CD4-positive, alpha-beta memory T cell (primary cell): ENCODE data around the gene RBM23. TPM values are rescaled to one million over a fixed set of nuclear protein-coding genes. Genes with fewer than 3 reads are reported as not detected.

ENCODE experiments used
- CTCF ChIA-PET: fragments of 350-600 bp; sonication (Branson Sonifier 250); formaldehyde crosslinking; loops from one replicate; lab custom pipeline; 2021; ENCODE audit warnings: inconsistent platforms; ENCODE audit not compliant: partially characterized antibody; lab: Charles Lee
- POLR2A ChIA-PET: fragments of 350-600 bp; sonication (Branson Sonifier 250); formaldehyde crosslinking; loops from one replicate; lab custom pipeline; 2021; ENCODE audit not compliant: partially characterized antibody; lab: Charles Lee
- DNase-seq, 5 donors: peaks; one replicate each; pipeline versions ENCODE4 v3.0.0 to v3.0.0-alpha.2; 2020 to 2022; ENCODE audit warnings: mixed read lengths in 1 of 5
- H3K27ac ChIP-seq: one replicate; pipeline ENCODE4 v1.7.0; 2013; ENCODE audit warnings: low read depth, low read length
- H3K27me3 ChIP-seq: 2 replicates; pipeline ENCODE4 v1.7.0; 2013; ENCODE audit warnings: mild to moderate bottlenecking, low read length, moderate library complexity; ENCODE audit not compliant: insufficient read depth
- H3K36me3 ChIP-seq: 2 replicates; pipeline ENCODE4 v1.7.0; 2013; ENCODE audit warnings: mild to moderate bottlenecking, low read length, moderate library complexity; ENCODE audit not compliant: insufficient read depth
- H3K4me1 ChIP-seq: 2 replicates; pipeline ENCODE4 v1.7.0; 2013; ENCODE audit warnings: mild to moderate bottlenecking, low read length, moderate library complexity; ENCODE audit not compliant: insufficient read depth
- H3K4me3 ChIP-seq, 2 donors: one replicate each; pipeline ENCODE4 v1.7.0; 2013; ENCODE audit warnings: low read length in 2 of 2, mild to moderate bottlenecking in 1 of 2
- H3K9me3 ChIP-seq, 2 donors: one replicate each; pipeline ENCODE4 v1.7.0; 2013; ENCODE audit warnings: low read length in 2 of 2, control low read depth in 1 of 2; ENCODE audit not compliant: control insufficient read depth in 1 of 2
- H3K27ac Mint-ChIP-seq, 7 donors: one replicate each; pipeline ENCODE4 v1.8.0; 2020 to 2021; ENCODE audit warnings: mixed read lengths in 7 of 7, mild to moderate bottlenecking in 6 of 7, inconsistent platforms in 3 of 7, moderate library complexity in 3 of 7
- H3K27me3 Mint-ChIP-seq, 2 donors: one replicate each; pipeline ENCODE4 v1.8.0; 2020 to 2021; ENCODE audit warnings: mixed read lengths in 2 of 2
- H3K36me3 Mint-ChIP-seq, 2 donors: one replicate each; pipeline ENCODE4 v1.8.0; 2020 to 2021; ENCODE audit warnings: mixed read lengths in 2 of 2, inconsistent platforms in 1 of 2, mild to moderate bottlenecking in 1 of 2
- H3K4me1 Mint-ChIP-seq, 4 donors: one replicate each; pipeline ENCODE4 v1.8.0; 2020 to 2021; ENCODE audit warnings: mixed read lengths in 4 of 4, mild to moderate bottlenecking in 1 of 4
- H3K4me3 Mint-ChIP-seq, 8 donors: one replicate each; pipeline ENCODE4 v1.8.0; 2020 to 2021; ENCODE audit warnings: mixed read lengths in 8 of 8, mild to moderate bottlenecking in 7 of 8, moderate library complexity in 6 of 8, inconsistent platforms in 3 of 8
- H3K9me3 Mint-ChIP-seq, 8 donors: one replicate each; pipeline ENCODE4 v1.8.0; 2020 to 2021; ENCODE audit warnings: mixed read lengths in 8 of 8, mild to moderate bottlenecking in 5 of 8, inconsistent platforms in 3 of 8, moderate library complexity in 1 of 8
- intact Hi-C: fragments of 100-400 bp; cut with micrococcal nuclease; formaldehyde crosslinking; loops from one replicate; pipeline ENCODE4 v1.15.1; 2023
- polyA plus RNA-seq, 2 donors: library from polyadenylated mRNA; unstranded; fragments of 300-500 nt; fragmentation: Illumina TruSeq; gene quantifications; one replicate each; pipeline ENCODE4 v1.2.3, GENCODE V29; 2021
- total RNA-seq, 2 experiments: library from RNA; stranded (reverse); gene quantifications; one replicate each; pipeline ENCODE4 v1.2.3, GENCODE V29; 2021

The RBM23 gene
- total and polyA plus RNA-seq, 4 experiments from 2014 or later: 57.1 to 123 (median 88.6) TPM

DNA sequence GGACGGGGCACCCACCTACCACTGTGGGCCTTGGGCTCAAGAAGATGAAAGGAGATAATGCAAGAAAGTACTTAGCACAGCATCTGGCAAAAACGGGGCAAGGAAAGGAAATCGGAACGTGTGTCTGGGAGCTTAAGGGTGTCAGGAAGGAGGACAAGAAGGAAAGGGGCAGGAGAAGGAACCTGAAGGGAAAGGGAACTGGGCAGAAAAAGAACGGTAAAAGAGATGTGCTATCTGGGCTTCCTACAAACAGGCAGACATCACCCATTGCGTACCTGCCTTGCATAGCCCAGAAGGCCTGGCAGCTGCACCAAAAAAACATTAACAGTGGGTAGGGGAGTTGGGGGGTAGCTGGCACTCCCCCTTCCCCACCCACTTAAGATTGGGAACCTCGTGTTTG is 36.9 kb downstream of the RBM23 start:
- Histone ChIP-seq H3K36me3 (peaks cover 22% of the 10 kb centered on the region), H3K4me1 (peaks cover 26% of the 10 kb centered on the region), H3K27me3 (no peaks in the 10 kb centered on the region), H3K4me3 (no peak overlapping the region), H3K9me3 (no peaks in the 10 kb centered on the region), H3K27ac (no peak overlapping the region)
- peak overlapping the region; percentile 2 to 69 (median 24) for H3K27ac Mint-ChIP-seq
- H3K4me3 Mint-ChIP-seq: peak overlapping the region in 1 of 8 donors; percentile 60
- H3K4me1 Mint-ChIP-seq: peaks cover 19 to 60% (median 33%) of the 10 kb centered on the region in 4 donors
- H3K36me3 Mint-ChIP-seq: peaks cover 18 to 26% of the 10 kb centered on the region in 2 donors
- DNase-seq: no peak
- intact Hi-C loops: no loop called here
- ChIA-PET CTCF (interaction anchor here (0.6 to 11.4 kb wide), 9 partner anchors 9 to 293 kb away, joined by 3 to 191 read pairs (median 5); partner anchors contain the start of genes AJUBA, DAD1 and LRP10), POLR2A (interaction anchor here (0.6 to 10.8 kb wide), 8 partner anchors 9 to 52 kb away, joined by 3 to 208 read pairs (median 4); partner anchors contain the start of genes LRP10 and RBM23)
- no peaks in the 10 kb centered on the region for H3K27me3 Mint-ChIP-seq
- H3K9me3 Mint-ChIP-seq: peaks cover 0 to 2% (median 0%) of the 10 kb centered on the region in 8 donors

DNA sequence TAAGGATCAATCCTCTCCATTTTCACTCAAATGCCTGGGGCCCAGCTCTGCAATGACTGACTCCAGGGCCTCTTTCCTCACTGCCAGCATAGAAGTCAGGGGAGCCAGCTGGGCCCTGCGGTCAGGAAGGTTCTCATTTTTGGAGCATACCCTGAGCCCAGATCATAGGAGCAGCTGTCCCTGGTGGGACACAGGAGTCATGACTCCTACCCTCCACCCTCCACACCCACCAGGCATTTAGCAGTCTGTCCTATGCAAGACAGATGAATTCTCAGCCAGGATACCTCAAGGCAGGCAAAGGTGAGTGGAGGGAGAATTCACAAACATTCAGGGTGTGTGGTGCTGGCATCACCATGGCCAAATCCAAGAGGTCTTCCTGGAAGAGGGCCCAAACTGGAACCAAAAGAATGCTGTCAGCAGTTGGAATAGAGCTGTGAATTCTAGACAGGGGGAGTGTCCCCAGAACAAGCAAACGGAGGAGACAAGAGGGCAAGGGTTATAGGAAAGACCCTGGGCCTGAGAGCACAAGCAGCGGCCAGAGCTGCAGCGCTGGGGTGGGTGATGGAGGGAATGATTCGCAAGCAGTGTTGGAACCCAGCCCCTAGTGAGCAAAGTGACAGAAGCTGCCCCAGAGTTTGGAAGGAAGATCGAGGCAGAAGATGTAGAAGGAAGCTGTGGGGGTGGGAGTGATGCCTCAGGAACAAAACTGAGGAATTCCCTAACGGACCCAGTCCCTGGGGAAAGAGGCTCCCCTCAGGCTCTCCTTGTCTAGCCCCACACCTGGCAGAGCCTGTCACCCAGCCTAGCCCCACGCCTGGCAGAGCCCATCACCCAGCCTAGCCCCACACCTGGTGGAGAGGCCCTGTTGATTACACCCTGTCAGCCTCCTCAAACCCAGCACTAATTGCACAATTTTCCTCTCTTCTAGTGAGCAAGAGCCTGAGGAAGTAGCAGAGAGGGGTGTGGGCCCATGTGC is 40.4 kb downstream of the RBM23 start:
- ChIA-PET CTCF (interaction anchor here (1.0 to 9.8 kb wide), 3 partner anchors 8 to 21 kb away, joined by 3 to 84 read pairs (median 5); no protein-coding TSS in a partner anchor), POLR2A (interaction anchor here (0.9 to 2.0 kb wide), 3 partner anchors 8 to 22 kb away, joined by 3 to 6 read pairs (median 5); no protein-coding TSS in a partner anchor)
- Mint-ChIP-seq H3K4me1 (peaks cover 16 to 46% (median 24%) of the 10 kb centered on the region in 4 donors), H3K36me3 (peaks cover 31 to 50% of the 10 kb centered on the region in 2 donors), H3K27me3 (no peaks in the 10 kb centered on the region), H3K4me3 (peak overlapping the region in 2 of 8 donors; percentile 3 to 30), H3K9me3 (peaks cover 0 to 1% (median 0%) of the 10 kb centered on the region in 8 donors), H3K27ac (peak overlapping the region in 4 of 7 donors; percentile 57 to 86 (median 78))
- no peak overlapping the region for H3K4me3 ChIP-seq
- peaks cover 55% of the 10 kb centered on the region for H3K36me3 ChIP-seq
- peaks cover 34% of the 10 kb centered on the region for H3K4me1 ChIP-seq
- H3K27me3 ChIP-seq: no peaks in the 10 kb centered on the region
- no peaks in the 10 kb centered on the region for H3K9me3 ChIP-seq
- H3K27ac ChIP-seq: no peak overlapping the region
- intact Hi-C loops: no loop called here
- no peak for DNase-seq

DNA sequence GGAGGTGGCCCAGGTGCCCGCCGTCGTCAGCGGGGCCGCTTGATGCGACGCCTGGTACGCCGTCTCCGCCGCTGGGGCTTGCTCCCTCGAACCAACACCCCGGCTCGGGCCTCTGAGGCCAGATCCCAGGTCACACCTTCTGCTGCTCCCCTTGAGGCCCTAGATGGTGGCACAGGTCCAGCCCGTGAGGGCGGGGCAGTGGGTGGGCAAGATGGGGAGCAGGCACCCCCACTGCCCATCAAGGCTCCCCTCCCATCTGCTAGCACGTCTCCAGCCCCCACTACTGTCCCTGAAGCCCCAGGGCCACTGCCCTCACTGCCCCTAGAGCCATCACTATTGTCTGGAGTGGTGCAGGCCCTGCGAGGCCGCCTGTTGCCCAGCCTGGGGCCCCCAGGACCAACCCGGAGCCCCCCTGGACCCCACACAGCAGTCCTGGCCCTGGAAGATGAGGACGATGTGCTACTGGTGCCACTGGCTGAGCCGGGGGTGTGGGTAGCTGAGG is 41.9 kb downstream of the RBM23 start:
- CTCF ChIA-PET: no interaction called here
- Histone ChIP-seq H3K9me3 (no peaks in the 10 kb centered on the region), H3K4me1 (peaks cover 33% of the 10 kb centered on the region), H3K4me3 (no peak overlapping the region), H3K27me3 (no peaks in the 10 kb centered on the region), H3K36me3 (peaks cover 55% of the 10 kb centered on the region), H3K27ac (no peak overlapping the region)
- Mint-ChIP-seq H3K36me3 (peaks cover 37 to 59% of the 10 kb centered on the region in 2 donors), H3K27me3 (no peaks in the 10 kb centered on the region), H3K27ac (peak overlapping the region in 1 of 7 donors; percentile 68), H3K4me1 (peaks cover 17 to 46% (median 27%) of the 10 kb centered on the region in 4 donors), H3K9me3 (peaks cover 0 to 1% (median 0%) of the 10 kb centered on the region in 8 donors), H3K4me3 (no peak overlapping the region)
- peak in 1 of 5 donors; percentile 29 for DNase-seq
- POLR2A ChIA-PET: interaction anchor here (1.4 to 9.1 kb wide), 2 partner anchors 8 to 10 kb away, joined by 6 to 208 read pairs; partner anchors contain the start of gene REM2
- intact Hi-C loops: no loop called here

DNA sequence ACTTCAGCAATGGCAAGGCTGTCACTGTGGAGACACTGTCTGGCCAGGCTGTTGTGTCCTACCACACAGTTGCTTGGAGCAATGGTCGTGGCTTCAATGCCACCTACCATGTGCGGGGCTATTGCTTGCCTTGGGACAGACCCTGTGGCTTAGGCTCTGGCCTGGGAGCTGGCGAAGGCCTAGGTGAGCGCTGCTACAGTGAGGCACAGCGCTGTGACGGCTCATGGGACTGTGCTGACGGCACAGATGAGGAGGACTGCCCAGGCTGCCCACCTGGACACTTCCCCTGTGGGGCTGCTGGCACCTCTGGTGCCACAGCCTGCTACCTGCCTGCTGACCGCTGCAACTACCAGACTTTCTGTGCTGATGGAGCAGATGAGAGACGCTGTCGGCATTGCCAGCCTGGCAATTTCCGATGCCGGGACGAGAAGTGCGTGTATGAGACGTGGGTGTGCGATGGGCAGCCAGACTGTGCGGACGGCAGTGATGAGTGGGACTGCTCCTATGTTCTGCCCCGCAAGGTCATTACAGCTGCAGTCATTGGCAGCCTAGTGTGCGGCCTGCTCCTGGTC is 43.1 kb downstream of the RBM23 start:
- Mint-ChIP-seq H3K4me3 (peak overlapping the region in 2 of 8 donors; percentile 29 to 64), H3K4me1 (peaks cover 16 to 48% (median 25%) of the 10 kb centered on the region in 4 donors), H3K27me3 (no peaks in the 10 kb centered on the region), H3K36me3 (peaks cover 37 to 62% of the 10 kb centered on the region in 2 donors), H3K9me3 (peaks cover 0 to 1% (median 0%) of the 10 kb centered on the region in 8 donors), H3K27ac (peak overlapping the region in 3 of 7 donors; percentile 21 to 76 (median 46))
- DNase-seq: peak in 1 of 5 donors; percentile 12
- H3K27ac ChIP-seq: no peak overlapping the region
- peaks cover 33% of the 10 kb centered on the region for H3K4me1 ChIP-seq
- H3K27me3 ChIP-seq: no peaks in the 10 kb centered on the region
- CTCF ChIA-PET: interaction anchor here (1.3 to 6.8 kb wide), 3 partner anchors 10 to 22 kb away, joined by 3 to 191 read pairs (median 58); partner anchors contain the start of gene REM2
- no peak overlapping the region for H3K4me3 ChIP-seq
- H3K36me3 ChIP-seq: peaks cover 55% of the 10 kb centered on the region
- POLR2A ChIA-PET: interaction anchor here (9.1 kb wide), 1 partner anchor 9 kb away, joined by 208 read pairs; the partner anchor contains the start of gene REM2
- intact Hi-C loops: no loop called here
- no peaks in the 10 kb centered on the region for H3K9me3 ChIP-seq

DNA sequence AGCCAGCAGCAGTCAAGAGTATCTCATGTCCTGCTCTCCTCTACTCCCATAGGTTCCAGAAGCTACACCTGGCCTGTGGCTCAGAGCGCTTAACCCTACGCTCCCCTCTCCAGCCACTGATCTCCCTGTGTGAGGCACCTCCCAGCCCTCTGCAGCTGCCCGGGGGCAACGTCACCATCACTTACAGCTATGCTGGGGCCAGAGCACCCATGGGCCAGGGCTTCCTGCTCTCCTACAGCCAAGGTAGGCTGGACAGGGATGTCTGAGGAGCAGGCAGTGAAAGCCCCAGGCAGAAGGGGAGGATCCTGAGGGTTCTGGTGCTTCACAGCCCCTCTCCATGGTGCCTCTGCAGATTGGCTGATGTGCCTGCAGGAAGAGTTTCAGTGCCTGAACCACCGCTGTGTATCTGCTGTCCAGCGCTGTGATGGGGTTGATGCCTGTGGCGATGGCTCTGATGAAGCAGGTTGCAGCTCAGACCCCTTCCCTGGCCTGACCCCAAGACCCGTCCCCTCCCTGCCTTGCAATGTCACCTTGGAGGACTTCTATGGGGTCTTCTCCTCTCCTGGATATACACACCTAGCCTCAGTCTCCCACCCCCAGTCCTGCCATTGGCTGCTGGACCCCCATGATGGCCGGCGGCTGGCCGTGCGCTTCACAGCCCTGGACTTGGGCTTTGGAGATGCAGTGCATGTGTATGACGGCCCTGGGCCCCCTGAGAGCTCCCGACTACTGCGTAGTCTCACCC is 43.8 kb downstream of the RBM23 start:
- POLR2A ChIA-PET: interaction anchor here (0.6 to 9.1 kb wide), 2 partner anchors 10 to 24 kb away, joined by 3 to 208 read pairs; partner anchors contain the start of gene REM2
- no peaks in the 10 kb centered on the region for H3K27me3 Mint-ChIP-seq
- Histone ChIP-seq H3K9me3 (no peaks in the 10 kb centered on the region), H3K4me3 (no peak overlapping the region), H3K4me1 (peaks cover 40% of the 10 kb centered on the region), H3K27me3 (no peaks in the 10 kb centered on the region), H3K27ac (no peak overlapping the region), H3K36me3 (peaks cover 55% of the 10 kb centered on the region)
- peaks cover 21 to 55% (median 32%) of the 10 kb centered on the region in 4 donors for H3K4me1 Mint-ChIP-seq
- H3K27ac Mint-ChIP-seq: peak overlapping the region in 2 of 7 donors; percentile 29 to 46
- CTCF ChIA-PET: interaction anchor here (1.3 to 6.8 kb wide), 6 partner anchors 10 to 53 kb away, joined by 3 to 191 read pairs (median 54); partner anchors contain the start of gene REM2
- DNase-seq: peak in 1 of 5 donors; percentile 23
- intact Hi-C loops: no loop called here
- H3K9me3 Mint-ChIP-seq: peaks cover 0 to 1% (median 0%) of the 10 kb centered on the region in 8 donors
- peak overlapping the region in 1 of 8 donors; percentile 25 for H3K4me3 Mint-ChIP-seq
- H3K36me3 Mint-ChIP-seq: peaks cover 37 to 62% of the 10 kb centered on the region in 2 donors
